Left ventricle myocardium inferior (tissue), 1 donor: Measurements from ENCODE around the gene CABP7. TPM values are rescaled to one million over a fixed set of nuclear protein-coding genes. Genes with fewer than 3 reads are reported as not detected.

Experiments used
- DNase-seq: peaks from one replicate; pipeline ENCODE4 v3.0.0-alpha.2; 2020
- H3K27ac ChIP-seq: fragments of 200-600 bp; replicated peaks from 2 replicates; pipeline ENCODE4 v1.8.0; 2021
- H3K27me3 ChIP-seq: fragments of 200-600 bp; 2 replicates; pipeline ENCODE4 v1.8.0; 2021; ENCODE audit warnings: low read depth
- H3K36me3 ChIP-seq: fragments of 200-600 bp; 2 replicates; pipeline ENCODE4 v1.8.0; 2021
- H3K4me1 ChIP-seq: fragments of 200-600 bp; 2 replicates; pipeline ENCODE4 v1.8.0; 2021
- H3K4me3 ChIP-seq: fragments of 200-600 bp; 2 replicates; pipeline ENCODE4 v1.8.0; 2021; ENCODE audit warnings: mild to moderate bottlenecking, moderate library complexity
- H3K9me3 ChIP-seq: fragments of 200-600 bp; replicated peaks from 2 replicates; pipeline ENCODE4 v1.8.0; 2021
- intact Hi-C: fragments of 100-400 bp; cut with micrococcal nuclease; formaldehyde crosslinking; loops from one replicate; pipeline ENCODE4 v1.11.0; 2022
- total RNA-seq: library from RNA; stranded (reverse); fragmentation: NEBNext Ultra II Directional; extraction: Animal tissue kit (Norgen Biotek cat#: 25700); gene quantifications from one replicate; pipeline ENCODE4 v1.2.1, GENCODE V29; 2021
- TF ChIP-seq, protein P1 (sequence below): fragments of 200-600 bp; IDR thresholded peaks from 2 replicates; pipeline ENCODE4 v1.8.0; 2021; ENCODE audit warnings: antibody characterized with exemption, mild to moderate bottlenecking, borderline replicate concordance
- donor health status: DM: no; HTN: yes; CAD: no; lungs with severe emphysema.

Gene CABP7
- total RNA-seq, 1 donor from 2014 or later, result not detected

DNA sequence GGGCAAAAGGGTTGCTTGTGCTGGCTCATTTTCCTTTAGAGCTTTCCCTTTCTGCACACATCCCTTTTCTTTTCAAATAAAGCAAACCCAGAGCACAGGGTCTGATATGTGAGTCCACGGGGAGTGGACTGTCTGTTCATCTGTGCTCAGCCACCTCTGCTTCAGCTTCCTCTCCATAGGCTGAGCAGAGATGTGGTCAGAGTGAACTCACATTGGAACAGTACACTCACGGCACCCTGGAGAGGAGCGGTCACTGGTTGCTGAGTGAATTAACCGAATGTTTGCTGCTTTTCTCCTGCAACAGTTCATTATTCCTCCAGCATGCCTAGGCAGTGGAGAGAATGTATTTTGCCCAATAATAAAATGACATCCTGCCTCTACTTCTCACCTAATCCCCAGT lies 36.3 kb upstream of the CABP7 start:
- Histone ChIP-seq H3K9me3 (no peaks in the 10 kb centered on the region), H3K4me1 (no peaks in the 10 kb centered on the region), H3K27ac (no peak overlapping the region), H3K4me3 (no peak overlapping the region), H3K27me3 (no peaks in the 10 kb centered on the region), H3K36me3 (peaks cover 87% of the 10 kb centered on the region)
- intact Hi-C loops, result no loop called here
- no peak for DNase-seq
- TF ChIP-seq, protein P1, sequence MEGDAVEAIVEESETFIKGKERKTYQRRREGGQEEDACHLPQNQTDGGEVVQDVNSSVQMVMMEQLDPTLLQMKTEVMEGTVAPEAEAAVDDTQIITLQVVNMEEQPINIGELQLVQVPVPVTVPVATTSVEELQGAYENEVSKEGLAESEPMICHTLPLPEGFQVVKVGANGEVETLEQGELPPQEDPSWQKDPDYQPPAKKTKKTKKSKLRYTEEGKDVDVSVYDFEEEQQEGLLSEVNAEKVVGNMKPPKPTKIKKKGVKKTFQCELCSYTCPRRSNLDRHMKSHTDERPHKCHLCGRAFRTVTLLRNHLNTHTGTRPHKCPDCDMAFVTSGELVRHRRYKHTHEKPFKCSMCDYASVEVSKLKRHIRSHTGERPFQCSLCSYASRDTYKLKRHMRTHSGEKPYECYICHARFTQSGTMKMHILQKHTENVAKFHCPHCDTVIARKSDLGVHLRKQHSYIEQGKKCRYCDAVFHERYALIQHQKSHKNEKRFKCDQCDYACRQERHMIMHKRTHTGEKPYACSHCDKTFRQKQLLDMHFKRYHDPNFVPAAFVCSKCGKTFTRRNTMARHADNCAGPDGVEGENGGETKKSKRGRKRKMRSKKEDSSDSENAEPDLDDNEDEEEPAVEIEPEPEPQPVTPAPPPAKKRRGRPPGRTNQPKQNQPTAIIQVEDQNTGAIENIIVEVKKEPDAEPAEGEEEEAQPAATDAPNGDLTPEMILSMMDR, result no peak

DNA sequence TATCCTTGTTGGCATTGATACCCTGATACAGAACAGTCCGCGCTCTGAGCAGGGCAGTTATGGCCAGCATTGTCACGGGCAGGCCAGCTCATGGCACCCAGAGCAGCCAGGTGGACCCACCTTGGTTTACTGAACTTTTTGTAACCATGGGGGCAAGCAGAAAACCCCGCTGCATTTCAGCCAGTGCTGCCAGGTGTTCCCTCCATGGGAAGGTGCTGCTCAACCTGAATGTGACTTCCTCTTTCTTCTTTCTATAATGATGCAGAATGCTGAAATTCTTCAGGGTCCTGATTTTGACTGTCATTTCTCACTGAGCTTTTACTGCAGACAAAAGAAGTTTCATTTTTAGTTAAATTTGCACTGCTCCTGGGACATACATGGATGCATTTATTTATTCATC lies 35.6 kb upstream of the CABP7 start:
- Histone ChIP-seq H3K36me3 (peaks cover 80% of the 10 kb centered on the region), H3K4me3 (no peak overlapping the region), H3K27me3 (no peaks in the 10 kb centered on the region), H3K4me1 (no peaks in the 10 kb centered on the region), H3K9me3 (no peaks in the 10 kb centered on the region), H3K27ac (no peak overlapping the region)
- TF ChIP-seq, protein P1, result no peak
- intact Hi-C loops, result no loop called here
- DNase-seq, result no peak

DNA sequence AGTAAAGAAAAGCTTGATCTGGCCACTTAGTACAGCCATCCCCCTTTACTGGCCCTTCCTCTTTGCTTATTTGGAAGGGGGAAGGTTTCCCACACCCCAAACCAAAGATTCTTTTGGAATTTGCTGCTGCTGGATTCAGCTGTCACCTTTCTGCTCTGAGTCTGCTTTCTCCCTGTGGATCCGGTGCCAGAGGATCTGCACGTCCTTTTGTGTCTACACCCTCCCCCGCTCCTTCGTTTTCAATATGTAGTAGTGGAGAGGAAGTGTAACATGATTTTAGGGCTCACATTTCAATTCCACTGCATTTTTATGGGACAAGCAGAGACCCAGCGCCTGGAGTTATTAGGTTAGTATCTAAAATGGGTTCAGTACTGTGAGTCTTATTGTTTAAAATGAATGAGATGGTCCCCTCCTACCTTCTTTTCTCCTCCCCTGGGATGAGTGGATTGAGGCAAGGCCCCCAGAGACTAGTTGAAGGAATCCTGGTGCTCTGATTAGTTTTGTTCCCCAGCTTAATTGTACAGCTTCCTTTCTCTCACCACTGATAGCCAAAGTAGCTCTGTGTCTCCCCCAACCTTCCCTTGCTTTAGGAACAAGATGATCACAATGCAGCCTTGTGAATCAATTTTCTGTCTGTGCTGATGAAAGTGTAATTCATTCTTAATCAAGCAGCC lies 30.5 kb upstream of the CABP7 start:
- TF ChIP-seq, protein P1, result no peak
- H3K4me1 ChIP-seq, result peaks cover 5% of the 10 kb centered on the region
- no peaks in the 10 kb centered on the region for H3K9me3 ChIP-seq
- H3K4me3 ChIP-seq, result no peak overlapping the region
- H3K27me3 ChIP-seq, result no peaks in the 10 kb centered on the region
- no peak for DNase-seq
- peaks cover 41% of the 10 kb centered on the region for H3K36me3 ChIP-seq
- no peak overlapping the region for H3K27ac ChIP-seq
- intact Hi-C loops, result no loop called here

DNA sequence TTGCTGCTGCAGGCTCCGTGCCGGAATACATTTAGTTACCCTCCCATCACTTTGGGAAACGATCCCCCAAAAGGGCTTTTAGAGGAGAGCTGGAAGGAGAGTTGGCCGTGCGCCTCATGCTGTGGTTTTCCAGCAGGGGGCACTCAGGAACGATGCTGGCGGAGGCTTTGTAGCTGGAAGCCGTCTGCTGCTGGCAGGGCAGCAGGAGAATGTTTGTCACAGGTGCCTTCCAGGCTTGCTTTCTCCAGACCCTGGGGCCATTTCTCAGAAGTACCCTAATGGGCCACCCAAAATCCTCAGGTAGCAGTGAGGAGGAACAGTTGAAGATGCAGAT lies 30.0 kb upstream of the CABP7 start:
- Histone ChIP-seq H3K36me3 (peaks cover 41% of the 10 kb centered on the region), H3K4me1 (peaks cover 5% of the 10 kb centered on the region), H3K4me3 (no peak overlapping the region), H3K27me3 (no peaks in the 10 kb centered on the region), H3K9me3 (no peaks in the 10 kb centered on the region), H3K27ac (no peak overlapping the region)
- peak; percentile 46 for DNase-seq
- intact Hi-C loops, result no loop called here
- TF ChIP-seq, protein P1, result peak; percentile 77

DNA sequence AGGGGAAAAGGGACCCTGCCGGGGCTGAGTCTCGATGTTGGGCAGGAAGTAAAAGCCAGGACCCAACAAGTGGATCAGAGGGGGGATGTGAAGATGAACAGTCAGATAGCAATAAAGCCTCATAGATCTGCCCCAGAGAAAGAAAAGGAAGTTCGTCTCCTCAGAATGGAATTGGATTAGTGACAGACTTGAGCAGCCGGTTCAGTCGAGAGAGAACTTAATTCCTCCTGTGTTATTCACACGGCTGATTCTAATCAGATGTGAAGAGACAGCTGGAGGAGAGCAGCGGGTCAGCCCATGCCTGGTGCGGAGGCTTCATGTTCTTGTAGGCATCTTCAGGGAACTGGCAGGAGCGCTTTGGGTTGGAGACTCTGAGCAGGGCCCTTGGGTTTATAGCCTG lies 29.3 kb upstream of the CABP7 start:
- Histone ChIP-seq H3K27ac (no peak overlapping the region), H3K36me3 (peaks cover 39% of the 10 kb centered on the region), H3K27me3 (no peaks in the 10 kb centered on the region), H3K4me3 (no peak overlapping the region), H3K4me1 (peaks cover 5% of the 10 kb centered on the region), H3K9me3 (no peaks in the 10 kb centered on the region)
- TF ChIP-seq, protein P1, result no peak
- intact Hi-C loops, result no loop called here
- no peak for DNase-seq
